DOHH2 (cell line): Measurements from ENCODE around the gene LRRC23.

Experiments
- H3F3A ChIP-seq: fragments of 200-600 bp; sonication (generic), shearing (Covaris generic); 2 replicates; pipeline ENCODE4 v1.6.0; 2016; ENCODE audit warnings: antibody characterized with exemption, mild to moderate bottlenecking; ENCODE audit not compliant: control insufficient read depth, insufficient read depth
- H3K27ac ChIP-seq: fragments of 200-600 bp; sonication (generic); 2 replicates; pipeline ENCODE4 v1.5.1; 2014; ENCODE audit warnings: low read depth, mild to moderate bottlenecking, low read length, moderate library complexity
- H3K27me3 ChIP-seq: fragments of 200-600 bp; sonication (generic); 2 replicates; pipeline ENCODE4 v1.6.1; 2014; ENCODE audit warnings: mild to moderate bottlenecking, low read length, mixed read lengths; ENCODE audit not compliant: control insufficient read depth
- H3K36me3 ChIP-seq: fragments of 200-600 bp; sonication (generic); 2 replicates; pipeline ENCODE4 v1.6.1; 2014; ENCODE audit warnings: mild to moderate bottlenecking, low read length, moderate library complexity, mixed read lengths; ENCODE audit not compliant: control insufficient read depth
- H3K4me1 ChIP-seq: fragments of 200-600 bp; sonication (generic); 2 replicates; pipeline ENCODE4 v1.6.1; 2014; ENCODE audit warnings: mild to moderate bottlenecking, low read length, mixed read lengths; ENCODE audit not compliant: control insufficient read depth
- H3K4me2 ChIP-seq: fragments of 200-600 bp; sonication (generic); 2 replicates; pipeline ENCODE4 v1.6.0; 2014; ENCODE audit warnings: mild to moderate bottlenecking, low read length, moderate library complexity
- H3K4me3 ChIP-seq: fragments of 200-600 bp; sonication (generic); 2 replicates; pipeline ENCODE4 v1.5.1; 2014; ENCODE audit warnings: mild to moderate bottlenecking, low read length, mixed read lengths
- H3K79me2 ChIP-seq: fragments of 200-600 bp; sonication (generic); 2 replicates; pipeline ENCODE4 v1.6.1; 2014; ENCODE audit warnings: mild to moderate bottlenecking, low read length, mixed read lengths; ENCODE audit not compliant: control insufficient read depth
- H3K9me2 ChIP-seq: fragments of 200-600 bp; sonication (generic); replicated peaks from 2 replicates; pipeline ENCODE4 v1.6.1; 2014; ENCODE audit warnings: mild to moderate bottlenecking, low read length, mixed read lengths; ENCODE audit not compliant: control insufficient read depth
- H3K9me3 ChIP-seq: fragments of 200-600 bp; sonication (generic); 2 replicates; pipeline ENCODE4 v1.6.1; 2014; ENCODE audit warnings: antibody characterized with exemption, low read length, mixed read lengths; ENCODE audit not compliant: control insufficient read depth, insufficient read depth
- H4K20me1 ChIP-seq: fragments of 200-600 bp; sonication (generic); 2 replicates; pipeline ENCODE4 v1.6.0; 2014; ENCODE audit warnings: low read depth, mild to moderate bottlenecking, antibody characterized with exemption, low read length, moderate library complexity; ENCODE audit not compliant: control insufficient read depth, insufficient read depth
- EZH2phosphoT487 ChIP-seq: fragments of 200-600 bp; sonication (generic); IDR thresholded peaks from 2 replicates; pipeline ENCODE4 v1.6.1; 2017; ENCODE audit warnings: borderline replicate concordance, mild to moderate bottlenecking, antibody characterized with exemption, low read length, moderate library complexity, mixed read lengths
- TF ChIP-seq, protein P1 (sequence below): fragments of 200-600 bp; sonication (generic); IDR thresholded peaks from one replicate; pipeline ENCODE4 v1.5.1; 2014; ENCODE audit warnings: antibody characterized with exemption, mild to moderate bottlenecking, low read depth, low read length; ENCODE audit not compliant: poor library complexity, severe bottlenecking

LRRC23 gene

GRCh38 chr12:6963016-6963731, 58.6 kb downstream of the LRRC23 start:
- H4K20me1 ChIP-seq: peaks cover 6% of the 10 kb centered on the region
- H3K4me1 ChIP-seq: peaks cover 58% of the 10 kb centered on the region
- H3K9me3 ChIP-seq: no peaks in the 10 kb centered on the region
- peaks cover 42% of the 10 kb centered on the region for H3K36me3 ChIP-seq
- H3K79me2 ChIP-seq: peaks cover 5% of the 10 kb centered on the region
- no peak overlapping the region for H3K27ac ChIP-seq
- H3K9me2 ChIP-seq: no peaks in the 10 kb centered on the region
- H3K4me2 ChIP-seq: no peak overlapping the region
- TF ChIP-seq, protein P1, sequence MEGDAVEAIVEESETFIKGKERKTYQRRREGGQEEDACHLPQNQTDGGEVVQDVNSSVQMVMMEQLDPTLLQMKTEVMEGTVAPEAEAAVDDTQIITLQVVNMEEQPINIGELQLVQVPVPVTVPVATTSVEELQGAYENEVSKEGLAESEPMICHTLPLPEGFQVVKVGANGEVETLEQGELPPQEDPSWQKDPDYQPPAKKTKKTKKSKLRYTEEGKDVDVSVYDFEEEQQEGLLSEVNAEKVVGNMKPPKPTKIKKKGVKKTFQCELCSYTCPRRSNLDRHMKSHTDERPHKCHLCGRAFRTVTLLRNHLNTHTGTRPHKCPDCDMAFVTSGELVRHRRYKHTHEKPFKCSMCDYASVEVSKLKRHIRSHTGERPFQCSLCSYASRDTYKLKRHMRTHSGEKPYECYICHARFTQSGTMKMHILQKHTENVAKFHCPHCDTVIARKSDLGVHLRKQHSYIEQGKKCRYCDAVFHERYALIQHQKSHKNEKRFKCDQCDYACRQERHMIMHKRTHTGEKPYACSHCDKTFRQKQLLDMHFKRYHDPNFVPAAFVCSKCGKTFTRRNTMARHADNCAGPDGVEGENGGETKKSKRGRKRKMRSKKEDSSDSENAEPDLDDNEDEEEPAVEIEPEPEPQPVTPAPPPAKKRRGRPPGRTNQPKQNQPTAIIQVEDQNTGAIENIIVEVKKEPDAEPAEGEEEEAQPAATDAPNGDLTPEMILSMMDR: no peak
- no peak for TF ChIP-seq EZH2phosphoT487
- H3K4me3 ChIP-seq: no peak overlapping the region
- H3F3A ChIP-seq: peaks cover 32% of the 10 kb centered on the region
- H3K27me3 ChIP-seq: peaks cover 41% of the 10 kb centered on the region
